HepG2 (cell line): Measurements from ENCODE around the gene SLC10A1. TPM values are rescaled to one million over a fixed set of nuclear protein-coding genes. Genes with fewer than 3 reads are reported as not detected.

Experiments
- AKAP8 ChIP-seq: sonication (generic); formaldehyde crosslinking; IDR thresholded peaks from 2 replicates; pipeline ENCODE4 v1.5.1; 2020; ENCODE audit warnings: mild to moderate bottlenecking, missing genetic modification reagents
- ASH2L ChIP-seq: fragments of 300-600, 200-600 bp; sonication (generic); IDR thresholded peaks from 2 replicates; pipeline ENCODE4 v1.7.0; 2017; ENCODE audit warnings: low read depth, mild to moderate bottlenecking, moderate library complexity, mixed read lengths, low read length; ENCODE audit not compliant: insufficient read length
- BHLHE40 ChIP-seq: IDR thresholded peaks from 2 replicates; pipeline ENCODE4 v1.6.1; 2011; ENCODE audit warnings: low read length, improper control_type of control experiment
- CEBPG ChIP-seq: IDR thresholded peaks from 2 replicates; pipeline ENCODE4 v1.6.1; 2016
- DNMT3B ChIP-seq: conservative IDR thresholded peaks from 2 replicates; pipeline ENCODE4 v1.6.1; 2016; ENCODE audit warnings: missing biosample characterization, control low read depth
- KAT8 ChIP-seq: IDR thresholded peaks from 2 replicates; pipeline ENCODE4 v1.6.1; 2016; ENCODE audit warnings: missing genetic modification reagents, missing compliant biosample characterization
- NRL ChIP-seq: sonication (generic); formaldehyde crosslinking; IDR thresholded peaks from 2 replicates; pipeline ENCODE4 v1.5.0; 2020; ENCODE audit warnings: missing genetic modification reagents, mild to moderate bottlenecking, moderate library complexity, borderline replicate concordance
- SP1 ChIP-seq, 2 experiments: fragments of 450-650 bp in 1 of 2; sonication (generic) in 1 of 2; formaldehyde crosslinking in 1 of 2; IDR thresholded peaks; 2 replicates each; pipeline versions ENCODE4 v1.4.0 to v1.6.1; 2016 to 2020; ENCODE audit warnings: missing genetic modification reagents in 1 of 2
- ZFAT ChIP-seq: sonication (generic); formaldehyde crosslinking; conservative IDR thresholded peaks from 2 replicates; pipeline ENCODE4 v1.8.1; 2023; ENCODE audit warnings: missing genetic modification reagents, inconsistent platforms
- ZNF124 ChIP-seq: sonication (generic); formaldehyde crosslinking; IDR thresholded peaks from 2 replicates; pipeline ENCODE4 v1.4.0; 2020; ENCODE audit warnings: missing genetic modification reagents
- ZNF207 ChIP-seq: fragments of 450-650 bp; IDR thresholded peaks from 2 replicates; pipeline ENCODE4 v1.6.1; 2016; ENCODE audit warnings: antibody characterized with exemption, borderline replicate concordance
- ZNF234 ChIP-seq: sonication (generic); formaldehyde crosslinking; conservative IDR thresholded peaks from 2 replicates; pipeline ENCODE4 v1.5.1; 2020; ENCODE audit warnings: mild to moderate bottlenecking, missing genetic modification reagents
- ZNF331 ChIP-seq: sonication (generic); formaldehyde crosslinking; IDR thresholded peaks from 2 replicates; pipeline ENCODE4 v1.4.0; 2020; ENCODE audit warnings: missing genetic modification reagents
- ZNF430 ChIP-seq: sonication (generic); formaldehyde crosslinking; IDR thresholded peaks from 2 replicates; pipeline ENCODE4 v1.9.0; 2021; ENCODE audit warnings: mild to moderate bottlenecking, missing genetic modification reagents
- ZNF605 ChIP-seq: sonication (generic); formaldehyde crosslinking; IDR thresholded peaks from 2 replicates; pipeline ENCODE4 v1.8.0; 2022; ENCODE audit warnings: mild to moderate bottlenecking, missing genetic modification reagents
- ZNF878 ChIP-seq: sonication (generic); formaldehyde crosslinking; IDR thresholded peaks from 2 replicates; pipeline ENCODE4 v1.8.1; 2023; ENCODE audit warnings: mild to moderate bottlenecking, missing genetic modification reagents, moderate library complexity
- polyA plus RNA-seq, 8 experiments: library from polyadenylated mRNA; depleted of rRNA in 3 of 8; stranded (reverse) in 7 of 8; unstranded in 1 of 8; fragments of >200 nt; fragmentation: Illumina TruSeq in 4 of 8; extraction: Trizol in 4 of 8; gene quantifications; 2 replicates each; pipeline versions ENCODE4 v1.2.1 to v1.2.3, GENCODE V29; 2011 to 2016; ENCODE audit warnings: low read depth in 4 of 8, missing spikeins in 1 of 8, mixed read lengths in 1 of 8; ENCODE audit not compliant: insufficient read depth in 1 of 8
- total RNA-seq, 5 experiments: library from RNA; depleted of rRNA; stranded (reverse); fragments of >200 nt; fragmentation: Illumina TruSeq; extraction: Trizol; gene quantifications; 2 replicates each; pipeline ENCODE4 v1.2.3, GENCODE V29; 2016; ENCODE audit warnings: low read depth in 1 of 5
- TF ChIP-seq, protein P1 (sequence below): sonication (generic); formaldehyde crosslinking; IDR thresholded peaks from 2 replicates; pipeline ENCODE4 v1.5.0; 2020; ENCODE audit warnings: mild to moderate bottlenecking, missing genetic modification reagents, borderline replicate concordance
- TF ChIP-seq, protein P2 (sequence below): sonication (generic); formaldehyde crosslinking; IDR thresholded peaks from 2 replicates; pipeline ENCODE4 v1.4.0; 2020; ENCODE audit warnings: missing genetic modification reagents
- TF ChIP-seq, protein P3 (sequence below): sonication (generic); formaldehyde crosslinking; IDR thresholded peaks from 2 replicates; pipeline ENCODE4 v1.4.0; 2020; ENCODE audit warnings: mild to moderate bottlenecking, missing genetic modification reagents
- TF ChIP-seq, protein P4 (sequence below): sonication (generic); formaldehyde crosslinking; IDR thresholded peaks from 2 replicates; pipeline ENCODE4 v1.4.0; 2020; ENCODE audit warnings: mild to moderate bottlenecking, missing genetic modification reagents
- TF ChIP-seq, protein P5 (sequence below): sonication (generic); formaldehyde crosslinking; IDR thresholded peaks from 2 replicates; pipeline ENCODE4 v1.4.0; 2020; ENCODE audit warnings: missing genetic modification reagents

SLC10A1 gene
- total and polyA plus RNA-seq, 2 of the 13 experiments (the other 11 are each of a cell fraction or from before 2014, with no cell fraction given): 0.17 TPM; not detected in 1

DNA sequence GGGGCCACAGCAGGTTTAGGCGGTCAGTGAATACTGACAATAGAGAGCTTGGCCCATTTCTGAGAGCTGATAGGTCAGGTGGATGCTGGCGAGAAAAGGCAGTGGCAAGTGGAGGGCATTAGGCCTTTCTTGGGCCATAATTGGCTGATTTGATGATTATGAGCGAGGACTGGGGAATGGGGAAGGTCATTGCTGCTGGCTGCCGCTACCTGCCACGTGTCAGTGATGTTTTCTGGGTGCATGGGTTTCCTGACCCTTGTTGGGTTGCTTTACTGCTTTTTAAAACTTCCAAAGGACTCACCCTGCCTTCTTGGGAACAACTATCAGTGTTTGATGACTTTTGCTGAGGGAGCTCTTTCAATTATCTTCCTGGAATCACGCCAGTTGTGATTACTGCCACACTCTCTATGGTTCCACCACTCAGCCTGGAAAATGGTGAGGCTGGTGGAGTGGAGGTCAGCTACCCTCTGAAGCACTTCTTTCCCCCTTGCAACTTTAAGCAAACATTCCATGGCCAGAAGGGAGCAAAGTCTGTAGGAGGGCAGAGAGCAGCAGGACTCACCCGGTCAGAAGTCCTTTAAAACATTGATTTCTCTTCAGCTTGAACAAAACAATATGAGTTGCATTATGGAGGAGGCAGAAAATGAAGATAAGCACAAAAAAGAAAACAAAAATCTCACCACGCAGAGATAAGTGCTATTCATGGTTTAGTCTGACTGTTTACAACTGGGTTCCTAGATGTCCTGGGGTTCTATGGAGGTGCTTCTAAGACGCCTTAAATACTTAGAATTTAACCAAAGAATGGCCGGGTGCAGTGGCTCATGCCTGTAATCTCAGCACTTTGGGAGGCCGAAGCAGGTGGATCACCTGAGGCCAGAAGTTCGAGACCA is 12.1 kb upstream of the SLC10A1 start (continued):
- TF ChIP-seq, protein P1, sequence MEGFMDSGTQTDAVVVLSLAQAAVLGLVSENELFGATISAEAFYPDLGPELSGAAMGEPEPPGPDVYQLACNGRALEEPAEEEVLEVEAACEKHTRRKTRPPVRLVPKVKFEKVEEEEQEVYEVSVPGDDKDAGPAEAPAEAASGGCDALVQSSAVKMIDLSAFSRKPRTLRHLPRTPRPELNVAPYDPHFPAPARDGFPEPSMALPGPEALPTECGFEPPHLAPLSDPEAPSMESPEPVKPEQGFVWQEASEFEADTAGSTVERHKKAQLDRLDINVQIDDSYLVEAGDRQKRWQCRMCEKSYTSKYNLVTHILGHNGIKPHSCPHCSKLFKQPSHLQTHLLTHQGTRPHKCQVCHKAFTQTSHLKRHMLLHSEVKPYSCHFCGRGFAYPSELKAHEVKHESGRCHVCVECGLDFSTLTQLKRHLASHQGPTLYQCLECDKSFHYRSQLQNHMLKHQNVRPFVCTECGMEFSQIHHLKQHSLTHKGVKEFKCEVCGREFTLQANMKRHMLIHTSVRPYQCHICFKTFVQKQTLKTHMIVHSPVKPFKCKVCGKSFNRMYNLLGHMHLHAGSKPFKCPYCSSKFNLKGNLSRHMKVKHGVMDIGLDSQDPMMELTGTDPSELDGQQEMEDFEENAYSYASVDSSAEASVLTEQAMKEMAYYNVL (CRISPR knock-in tag): peak; percentile 88; the same call in 1 of the 2 replicates
- TF ChIP-seq ZNF234 (CRISPR knock-in tag) (no peak), KAT8 (CRISPR knock-in tag) (peak; percentile 64; the same call in 1 of the 2 replicates), ZNF878 (CRISPR knock-in tag) (peak; percentile 78; the same call in 1 of the 2 replicates), ZNF331 (CRISPR knock-in tag) (peak; percentile 57; the same call in 1 of the 2 replicates), BHLHE40 (0 out of 2 replicates have a peak, but pooled peaks have one; percentile 28), ZNF207 (no peak), ASH2L (peak; percentile 95), ZNF124 (no peak), NRL (CRISPR knock-in tag) (no peak), ZFAT (CRISPR knock-in tag) (no peak), AKAP8 (CRISPR knock-in tag) (no peak), CEBPG (CRISPR knock-in tag) (peak; percentile 65), ZNF430 (CRISPR knock-in tag) (peak; percentile 46; the same call in 1 of the 2 replicates), DNMT3B (CRISPR knock-in tag) (no peak), SP1 (IDR thresholded peaks at IDR 0.05) (no peak), SP1 (CRISPR knock-in tag; IDR thresholded peaks at IDR 0.05) (no peak), ZNF605 (CRISPR knock-in tag) (peak; percentile 52; the same call in 1 of the 2 replicates)
- TF ChIP-seq, protein P2, sequence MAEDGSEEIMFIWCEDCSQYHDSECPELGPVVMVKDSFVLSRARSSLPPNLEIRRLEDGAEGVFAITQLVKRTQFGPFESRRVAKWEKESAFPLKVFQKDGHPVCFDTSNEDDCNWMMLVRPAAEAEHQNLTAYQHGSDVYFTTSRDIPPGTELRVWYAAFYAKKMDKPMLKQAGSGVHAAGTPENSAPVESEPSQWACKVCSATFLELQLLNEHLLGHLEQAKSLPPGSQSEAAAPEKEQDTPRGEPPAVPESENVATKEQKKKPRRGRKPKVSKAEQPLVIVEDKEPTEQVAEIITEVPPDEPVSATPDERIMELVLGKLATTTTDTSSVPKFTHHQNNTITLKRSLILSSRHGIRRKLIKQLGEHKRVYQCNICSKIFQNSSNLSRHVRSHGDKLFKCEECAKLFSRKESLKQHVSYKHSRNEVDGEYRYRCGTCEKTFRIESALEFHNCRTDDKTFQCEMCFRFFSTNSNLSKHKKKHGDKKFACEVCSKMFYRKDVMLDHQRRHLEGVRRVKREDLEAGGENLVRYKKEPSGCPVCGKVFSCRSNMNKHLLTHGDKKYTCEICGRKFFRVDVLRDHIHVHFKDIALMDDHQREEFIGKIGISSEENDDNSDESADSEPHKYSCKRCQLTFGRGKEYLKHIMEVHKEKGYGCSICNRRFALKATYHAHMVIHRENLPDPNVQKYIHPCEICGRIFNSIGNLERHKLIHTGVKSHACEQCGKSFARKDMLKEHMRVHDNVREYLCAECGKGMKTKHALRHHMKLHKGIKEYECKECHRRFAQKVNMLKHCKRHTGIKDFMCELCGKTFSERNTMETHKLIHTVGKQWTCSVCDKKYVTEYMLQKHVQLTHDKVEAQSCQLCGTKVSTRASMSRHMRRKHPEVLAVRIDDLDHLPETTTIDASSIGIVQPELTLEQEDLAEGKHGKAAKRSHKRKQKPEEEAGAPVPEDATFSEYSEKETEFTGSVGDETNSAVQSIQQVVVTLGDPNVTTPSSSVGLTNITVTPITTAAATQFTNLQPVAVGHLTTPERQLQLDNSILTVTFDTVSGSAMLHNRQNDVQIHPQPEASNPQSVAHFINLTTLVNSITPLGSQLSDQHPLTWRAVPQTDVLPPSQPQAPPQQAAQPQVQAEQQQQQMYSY (CRISPR knock-in tag): no peak
- TF ChIP-seq, protein P3, sequence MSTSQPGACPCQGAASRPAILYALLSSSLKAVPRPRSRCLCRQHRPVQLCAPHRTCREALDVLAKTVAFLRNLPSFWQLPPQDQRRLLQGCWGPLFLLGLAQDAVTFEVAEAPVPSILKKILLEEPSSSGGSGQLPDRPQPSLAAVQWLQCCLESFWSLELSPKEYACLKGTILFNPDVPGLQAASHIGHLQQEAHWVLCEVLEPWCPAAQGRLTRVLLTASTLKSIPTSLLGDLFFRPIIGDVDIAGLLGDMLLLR (CRISPR knock-in tag): no peak
- TF ChIP-seq, protein P4, sequence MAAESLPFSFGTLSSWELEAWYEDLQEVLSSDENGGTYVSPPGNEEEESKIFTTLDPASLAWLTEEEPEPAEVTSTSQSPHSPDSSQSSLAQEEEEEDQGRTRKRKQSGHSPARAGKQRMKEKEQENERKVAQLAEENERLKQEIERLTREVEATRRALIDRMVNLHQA: no peak
- TF ChIP-seq, protein P5, sequence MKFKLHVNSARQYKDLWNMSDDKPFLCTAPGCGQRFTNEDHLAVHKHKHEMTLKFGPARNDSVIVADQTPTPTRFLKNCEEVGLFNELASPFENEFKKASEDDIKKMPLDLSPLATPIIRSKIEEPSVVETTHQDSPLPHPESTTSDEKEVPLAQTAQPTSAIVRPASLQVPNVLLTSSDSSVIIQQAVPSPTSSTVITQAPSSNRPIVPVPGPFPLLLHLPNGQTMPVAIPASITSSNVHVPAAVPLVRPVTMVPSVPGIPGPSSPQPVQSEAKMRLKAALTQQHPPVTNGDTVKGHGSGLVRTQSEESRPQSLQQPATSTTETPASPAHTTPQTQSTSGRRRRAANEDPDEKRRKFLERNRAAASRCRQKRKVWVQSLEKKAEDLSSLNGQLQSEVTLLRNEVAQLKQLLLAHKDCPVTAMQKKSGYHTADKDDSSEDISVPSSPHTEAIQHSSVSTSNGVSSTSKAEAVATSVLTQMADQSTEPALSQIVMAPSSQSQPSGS (CRISPR knock-in tag): peak; percentile 58
